Brain microvascular endothelial cell (primary cell): ENCODE measurements around the gene AVP.
"Not testable (repeated sequence)": the region's sequence is repeated elsewhere in the genome, so short reads cannot be mapped to it uniquely, and the experiment has no call there.

Source experiments
- DNase-seq: peaks from one replicate; pipeline ENCODE4 v3.0.0-alpha.2; 2020
- H3K27ac ChIP-seq: fragments of 250-450 bp; sonication (Bioruptor Pico); 2 replicates; pipeline ENCODE4 v1.5.1; 2020; ENCODE audit warnings: mild to moderate bottlenecking, moderate library complexity
- H3K27me3 ChIP-seq: fragments of 250-450 bp; sonication (Bioruptor Pico); replicated peaks from 2 replicates; pipeline ENCODE4 v1.5.1; 2020; ENCODE audit warnings: mild to moderate bottlenecking
- H3K36me3 ChIP-seq: fragments of 250-450 bp; sonication (Bioruptor Pico); replicated peaks from 2 replicates; pipeline ENCODE4 v1.5.1; 2020; ENCODE audit warnings: mild to moderate bottlenecking
- H3K4me3 ChIP-seq: 2 replicates; pipeline ENCODE4 v1.5.1; 2011; ENCODE audit warnings: low read depth, mild to moderate bottlenecking, control low read depth, low read length, moderate library complexity
- in situ Hi-C: cut with HindIII; loops from 2 replicates; pipeline ENCODE4 v1.10.0; 2017; ENCODE audit warnings: low sequenced_read_pairs, low pct_ligation_motif_present
- TF ChIP-seq, protein P1 (sequence below): IDR thresholded peaks from 2 replicates; pipeline ENCODE4 v1.5.1; 2011; ENCODE audit warnings: low read depth, mild to moderate bottlenecking, moderate library complexity, low read length, control low read depth, inconsistent platforms; ENCODE audit errors: missing control alignments

AVP gene

DNA sequence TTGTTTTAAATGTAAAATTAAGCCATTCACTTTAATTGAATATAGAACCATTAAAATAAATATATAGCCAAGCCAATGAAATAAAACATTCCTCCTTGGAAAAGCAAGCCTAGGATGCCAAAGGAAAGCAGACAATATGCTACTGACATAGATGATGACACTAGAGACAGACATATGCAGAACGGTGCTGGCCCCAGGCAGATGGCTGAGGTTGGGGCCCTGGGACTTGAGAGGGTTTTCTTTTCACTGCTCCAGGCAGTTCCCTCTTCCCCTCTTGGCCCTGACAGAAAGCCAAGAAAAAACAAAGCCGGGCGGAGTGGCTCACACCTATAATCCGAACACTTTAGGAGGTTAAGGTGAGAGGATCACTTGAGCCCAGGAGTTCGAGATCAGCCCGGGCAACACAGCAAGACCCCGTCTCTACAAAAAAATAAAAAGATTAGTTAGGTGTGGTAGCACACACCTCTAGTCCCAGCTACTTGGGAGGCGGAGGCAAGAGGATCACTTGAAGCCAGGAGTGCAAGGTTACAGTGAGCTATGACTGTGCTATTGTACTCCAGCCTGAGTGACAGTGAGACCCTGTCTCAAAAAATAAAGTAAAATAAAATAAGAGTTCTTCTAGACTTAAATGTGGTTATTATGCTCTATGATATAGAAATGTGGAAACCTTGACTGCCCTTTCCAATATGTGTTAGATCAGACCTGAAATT, 43.9 kb upstream of the AVP start:
- no peak overlapping the region for H3K27ac ChIP-seq
- TF ChIP-seq, protein P1, sequence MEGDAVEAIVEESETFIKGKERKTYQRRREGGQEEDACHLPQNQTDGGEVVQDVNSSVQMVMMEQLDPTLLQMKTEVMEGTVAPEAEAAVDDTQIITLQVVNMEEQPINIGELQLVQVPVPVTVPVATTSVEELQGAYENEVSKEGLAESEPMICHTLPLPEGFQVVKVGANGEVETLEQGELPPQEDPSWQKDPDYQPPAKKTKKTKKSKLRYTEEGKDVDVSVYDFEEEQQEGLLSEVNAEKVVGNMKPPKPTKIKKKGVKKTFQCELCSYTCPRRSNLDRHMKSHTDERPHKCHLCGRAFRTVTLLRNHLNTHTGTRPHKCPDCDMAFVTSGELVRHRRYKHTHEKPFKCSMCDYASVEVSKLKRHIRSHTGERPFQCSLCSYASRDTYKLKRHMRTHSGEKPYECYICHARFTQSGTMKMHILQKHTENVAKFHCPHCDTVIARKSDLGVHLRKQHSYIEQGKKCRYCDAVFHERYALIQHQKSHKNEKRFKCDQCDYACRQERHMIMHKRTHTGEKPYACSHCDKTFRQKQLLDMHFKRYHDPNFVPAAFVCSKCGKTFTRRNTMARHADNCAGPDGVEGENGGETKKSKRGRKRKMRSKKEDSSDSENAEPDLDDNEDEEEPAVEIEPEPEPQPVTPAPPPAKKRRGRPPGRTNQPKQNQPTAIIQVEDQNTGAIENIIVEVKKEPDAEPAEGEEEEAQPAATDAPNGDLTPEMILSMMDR = no peak
- H3K36me3 ChIP-seq = no peaks in the 10 kb centered on the region
- no peaks in the 10 kb centered on the region for H3K27me3 ChIP-seq
- no peak overlapping the region for H3K4me3 ChIP-seq
- in situ Hi-C loops = no loop called here
- no peak for DNase-seq

DNA sequence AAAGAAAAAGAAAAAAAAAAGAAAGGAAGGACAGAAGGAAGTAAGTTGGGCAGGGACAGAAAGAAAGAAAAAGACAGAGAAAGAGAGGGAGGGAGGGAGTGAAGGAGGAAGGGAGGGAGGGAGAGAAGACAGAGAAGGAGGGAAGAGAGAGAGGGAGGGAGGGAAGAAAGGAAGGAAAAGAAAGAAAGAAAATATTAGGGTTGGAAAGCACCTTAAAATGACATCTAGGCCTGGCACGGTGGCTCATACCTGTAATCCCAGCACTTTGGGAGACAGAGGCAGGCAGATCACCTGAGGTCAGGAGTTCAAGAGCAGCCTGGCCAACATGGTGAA, 42.0 kb upstream of the AVP start:
- TF ChIP-seq, protein P1 = no peak
- no peaks in the 10 kb centered on the region for H3K27me3 ChIP-seq
- H3K27ac ChIP-seq = no peak overlapping the region
- H3K36me3 ChIP-seq = peaks cover 5% of the 10 kb centered on the region
- in situ Hi-C loops = no loop called here
- H3K4me3 ChIP-seq = no peak overlapping the region
- DNase-seq = no peak

DNA sequence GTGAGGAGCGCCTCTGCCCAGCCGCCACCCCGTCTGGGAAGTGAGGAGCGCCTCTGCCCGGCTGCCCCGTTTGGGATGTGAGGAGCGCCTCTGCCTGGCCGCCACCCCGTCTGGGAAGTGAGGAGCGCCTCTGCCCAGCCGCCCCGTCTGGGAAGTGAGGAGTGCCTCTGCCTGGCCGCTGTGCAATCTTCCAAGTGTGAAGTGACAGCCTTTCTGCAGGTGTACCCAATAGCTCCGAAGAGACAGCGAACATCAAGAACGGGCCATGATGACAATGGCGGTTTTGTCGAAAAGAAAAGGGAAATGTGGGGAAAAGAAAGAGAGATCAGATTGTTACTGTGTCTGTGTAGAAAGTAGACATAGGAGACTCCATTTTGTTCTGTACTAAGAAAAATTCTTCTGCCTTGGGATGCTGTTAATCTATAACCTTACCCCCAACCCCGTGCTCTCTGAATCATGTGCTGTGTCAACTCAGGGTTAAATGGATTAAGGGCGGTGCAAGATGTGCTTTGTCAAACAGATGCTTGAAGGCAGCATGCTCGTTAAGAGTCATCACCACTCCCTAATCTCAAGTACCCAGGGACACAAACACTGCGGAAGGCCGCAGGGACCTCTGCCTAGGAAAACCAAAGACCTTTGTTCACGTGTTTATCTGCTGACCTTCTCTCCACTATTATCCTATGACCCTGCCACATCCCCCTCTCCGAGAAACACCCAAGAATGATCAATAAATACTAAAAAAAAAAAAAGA, 41.4 kb upstream of the AVP start:
- in situ Hi-C loops, H3K4me3 ChIP-seq, H3K27me3 ChIP-seq, H3K27ac ChIP-seq, DNase-seq: not testable (repeated sequence)
- peaks cover 11% of the 10 kb centered on the region for H3K36me3 ChIP-seq

DNA sequence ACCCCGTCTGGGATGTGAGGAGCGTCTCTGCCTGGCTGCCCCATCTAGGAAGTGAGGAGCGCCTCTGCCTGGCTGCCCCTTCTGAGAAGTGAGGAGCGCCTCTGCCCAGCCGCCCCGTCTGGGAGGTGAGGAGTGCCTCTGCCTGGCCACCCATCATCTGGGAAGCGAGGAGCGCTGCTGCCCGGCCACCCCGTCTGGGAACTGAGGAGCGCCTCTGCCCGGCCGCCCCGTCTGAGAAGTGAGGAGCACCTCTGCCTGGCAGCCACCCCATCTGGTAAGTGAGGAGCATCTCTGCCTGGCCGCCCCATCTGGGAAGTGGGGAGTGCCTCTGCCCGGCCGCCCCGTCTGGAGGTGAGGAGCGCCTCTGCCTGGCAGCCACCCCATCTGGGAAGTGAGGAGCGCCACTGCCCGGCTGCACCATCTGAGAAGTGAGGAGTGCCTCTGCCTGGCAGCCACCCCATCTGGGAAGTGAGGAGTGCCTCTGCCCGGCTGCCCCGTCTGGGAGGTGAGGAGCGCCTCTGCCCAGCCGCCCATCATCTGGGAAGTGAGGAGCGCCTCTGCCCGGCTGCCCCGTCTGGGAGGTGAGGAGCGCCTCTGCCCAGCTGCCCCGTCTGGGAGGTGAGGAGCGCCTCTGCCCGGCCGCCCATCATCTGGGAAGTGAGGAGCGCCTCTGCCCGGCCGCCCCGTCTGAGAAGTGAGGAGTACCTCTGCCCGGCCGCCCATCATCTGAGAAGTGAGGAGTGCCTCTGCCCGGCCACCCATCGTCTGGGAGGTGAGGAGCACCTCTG, 40.4 kb upstream of the AVP start:
- H3K27me3 ChIP-seq, in situ Hi-C loops, H3K27ac ChIP-seq, DNase-seq, H3K4me3 ChIP-seq: not testable (repeated sequence)
- H3K36me3 ChIP-seq = peaks cover 11% of the 10 kb centered on the region

DNA sequence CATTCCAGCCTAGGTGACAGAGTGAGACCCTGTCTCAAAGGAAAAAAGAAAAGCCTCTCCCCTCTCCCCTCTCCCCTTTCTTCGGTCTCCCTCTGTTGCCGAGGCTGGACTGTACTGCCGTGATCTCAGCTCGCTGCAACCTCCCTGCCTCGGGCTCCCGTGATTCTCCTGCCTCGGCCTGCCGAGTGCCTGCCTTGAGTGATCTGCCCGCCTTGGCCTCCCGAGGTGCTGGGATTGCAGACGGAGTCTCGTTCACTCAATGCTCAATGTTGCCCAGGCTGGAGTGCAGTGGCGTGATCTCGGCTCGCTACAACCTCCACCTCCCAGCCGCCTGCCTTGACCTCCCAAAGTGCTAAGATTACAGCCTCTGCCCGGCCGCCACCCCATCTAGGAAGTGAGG, 39.6 kb upstream of the AVP start:
- H3K27me3 ChIP-seq, DNase-seq, H3K27ac ChIP-seq, H3K4me3 ChIP-seq, in situ Hi-C loops: not testable (repeated sequence)
- peaks cover 11% of the 10 kb centered on the region for H3K36me3 ChIP-seq

DNA sequence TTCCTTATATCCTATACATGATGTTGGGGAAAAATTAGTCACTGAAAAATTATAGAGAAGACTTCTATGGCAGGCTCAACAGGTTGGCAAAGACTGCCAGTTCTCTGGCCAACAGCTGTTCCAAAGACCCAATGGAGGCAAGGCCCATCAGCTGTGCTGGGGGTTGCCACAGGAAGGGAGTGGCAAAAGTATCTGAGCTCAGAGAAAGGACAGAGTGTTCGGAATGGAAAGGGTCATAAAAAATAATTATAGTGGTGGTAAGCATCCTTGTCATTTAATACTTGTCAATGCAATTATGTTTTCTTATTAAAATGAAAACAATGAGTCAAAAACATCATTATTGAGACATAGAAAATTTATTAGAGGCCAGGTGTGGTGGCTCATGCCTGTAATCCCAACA, 39.0 kb upstream of the AVP start:
- peaks cover 11% of the 10 kb centered on the region for H3K36me3 ChIP-seq
- H3K27ac ChIP-seq = no peak overlapping the region
- H3K27me3 ChIP-seq = no peaks in the 10 kb centered on the region
- DNase-seq = no peak
- no peak overlapping the region for H3K4me3 ChIP-seq
- TF ChIP-seq, protein P1 = no peak
- in situ Hi-C loops = no loop called here

DNA sequence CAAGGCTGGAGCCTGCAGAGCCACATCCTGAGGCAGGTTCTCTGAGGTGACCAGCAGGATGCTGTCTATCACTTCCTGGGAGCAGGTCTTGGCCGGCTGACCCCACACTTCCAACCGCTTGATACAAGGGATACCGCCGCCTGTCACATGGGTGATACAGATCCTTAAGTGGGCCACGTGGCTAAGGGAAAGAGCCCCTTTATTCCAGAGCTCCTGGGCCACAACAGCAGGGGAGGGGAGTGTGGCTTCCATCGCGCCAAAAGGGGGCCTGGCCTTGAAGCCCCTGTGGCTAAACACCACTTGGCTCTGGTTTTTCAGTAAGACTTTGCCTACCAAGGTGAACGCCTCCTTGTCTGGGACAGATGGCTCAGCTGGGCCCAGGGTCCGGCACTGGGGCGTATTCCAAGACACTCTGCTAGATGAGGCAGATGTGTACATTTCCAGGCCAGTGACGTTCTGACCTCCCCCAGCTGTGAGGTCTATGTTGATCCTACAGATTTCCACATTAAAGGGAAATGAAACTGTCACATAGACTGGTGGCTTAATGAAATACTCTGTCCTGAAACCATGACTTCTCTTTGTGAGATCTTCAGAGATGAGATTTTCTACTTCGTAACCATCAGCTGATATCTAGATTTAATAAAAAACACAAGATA, 37.6 kb upstream of the AVP start:
- TF ChIP-seq, protein P1 = no peak
- no peak for DNase-seq
- Histone ChIP-seq H3K36me3 (peaks cover 11% of the 10 kb centered on the region), H3K27me3 (no peaks in the 10 kb centered on the region), H3K27ac (no peak overlapping the region), H3K4me3 (no peak overlapping the region)
- in situ Hi-C loops = no loop called here
